T47D (cell line): Measurements from ENCODE around the gene CLCN5.
"Not testable (repeated sequence)": the region's sequence is repeated elsewhere in the genome, so short reads cannot be mapped to it uniquely, and the experiment has no call there.

Experiments used
- DNase-seq, 2 experiments: peaks; one replicate each; pipeline versions ENCODE4 v3.0.0 to v3.0.0-alpha.2; 2011 to 2012; ENCODE audit warnings: low read depth in 1 of 2, low spot score in 1 of 2
- JUND ChIP-seq: IDR thresholded peaks from 2 replicates; pipeline ENCODE4 v1.6.1; 2012; ENCODE audit warnings: low read depth
- in situ Hi-C: cut with HindIII; loops from 2 replicates; pipeline ENCODE4 v1.10.0; 2016; ENCODE audit warnings: low sequenced_read_pairs, low pct_unique_long_range_greater_than_20kb

The CLCN5 gene

GRCh38 chrX:49992853-49993252 is 70.5 kb downstream of the CLCN5 start:
- DNase-seq: no peak
- no peak for TF ChIP-seq JUND
- in situ Hi-C loops: no loop called here

DNA sequence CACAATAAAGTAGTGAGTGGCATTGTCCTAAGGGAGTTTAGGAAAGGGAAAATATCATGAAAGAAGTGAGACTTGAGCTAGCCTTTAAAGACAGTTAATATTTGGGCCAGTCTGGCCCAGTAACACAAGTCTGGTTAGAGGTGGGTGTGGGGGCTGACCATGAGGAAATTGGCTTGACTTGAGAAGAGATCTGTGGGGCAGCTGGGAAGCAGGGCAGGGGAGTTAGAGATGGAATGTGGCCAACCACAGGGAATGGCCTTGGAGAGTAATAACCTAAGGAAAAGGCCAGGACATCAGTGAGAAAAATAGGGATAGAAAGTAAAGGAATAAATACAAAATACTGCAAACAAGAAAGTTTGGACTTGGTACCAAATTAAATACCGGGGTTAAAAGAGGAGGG is 71.3 kb downstream of the CLCN5 start:
- no peak for DNase-seq
- in situ Hi-C loops: no loop called here
- TF ChIP-seq JUND: no peak

GRCh38 chrX:49995107-49995731 is 72.8 kb downstream of the CLCN5 start:
- DNase-seq: no peak
- no peak for TF ChIP-seq JUND
- in situ Hi-C loops: no loop called here

- TF ChIP-seq JUND: no peak
- DNase-seq: no peak
- in situ Hi-C loops: no loop called here
Measured at GRCh38 chrX:49995795-49996455, 73.5 kb downstream of the CLCN5 start.

DNA sequence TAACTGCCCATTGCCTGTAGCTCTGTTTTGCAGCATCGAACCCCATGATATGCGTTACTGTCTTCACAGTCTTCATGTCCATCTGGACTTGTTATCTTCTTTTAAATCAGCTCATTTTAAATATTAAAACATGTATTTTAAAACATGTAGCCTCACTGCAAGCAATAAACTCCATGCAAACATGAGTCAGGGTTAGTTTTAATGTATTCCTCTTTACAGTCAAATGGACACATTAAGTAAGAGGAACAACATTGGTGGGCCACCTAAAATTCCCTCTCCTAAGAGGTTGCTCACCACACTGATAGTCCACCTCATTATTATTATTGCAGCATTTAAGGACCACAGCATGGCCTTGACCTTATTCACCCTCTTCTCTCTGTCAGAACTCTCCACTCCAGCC is 74.1 kb downstream of the CLCN5 start:
- in situ Hi-C loops: no loop called here
- no peak for DNase-seq
- TF ChIP-seq JUND: no peak

- in situ Hi-C loops: no loop called here
Measured at GRCh38 chrX:49999087-49999486, 76.7 kb downstream of the CLCN5 start.

DNA sequence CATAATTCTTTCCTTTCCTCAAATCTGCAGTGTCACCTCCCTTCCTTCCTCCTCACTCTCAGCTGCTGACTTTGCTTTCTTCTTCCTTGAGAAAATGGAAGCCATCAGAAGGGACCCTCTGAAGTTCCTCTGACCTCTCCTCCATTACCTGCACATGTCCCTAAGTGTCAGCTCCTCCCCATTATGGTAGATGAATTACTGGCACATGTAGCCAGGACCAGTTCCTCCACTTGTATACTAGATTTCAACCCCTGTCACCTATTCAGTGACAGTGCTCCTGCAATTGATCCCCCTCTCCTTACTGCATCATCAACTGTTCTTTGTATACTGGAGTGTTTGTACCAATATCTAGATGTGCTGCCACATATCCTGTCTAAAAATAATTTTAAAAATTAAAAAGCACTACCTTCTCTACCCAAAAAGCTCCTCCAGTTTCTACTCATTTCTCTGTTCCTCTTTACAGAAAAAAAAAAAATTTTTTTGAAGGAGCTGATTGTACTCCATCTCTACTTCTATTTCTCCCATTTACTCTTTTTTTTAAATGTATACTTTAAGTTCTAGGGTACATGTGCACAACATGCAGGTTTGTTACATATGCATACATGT is 78.6 kb downstream of the CLCN5 start:
- TF ChIP-seq JUND: no peak
- no peak for DNase-seq
- in situ Hi-C loops: no loop called here

More at GRCh38 chrX:49999087-49999486, 76.7 kb downstream of the CLCN5 start:
- no peak for TF ChIP-seq JUND
- DNase-seq: no peak

DNA sequence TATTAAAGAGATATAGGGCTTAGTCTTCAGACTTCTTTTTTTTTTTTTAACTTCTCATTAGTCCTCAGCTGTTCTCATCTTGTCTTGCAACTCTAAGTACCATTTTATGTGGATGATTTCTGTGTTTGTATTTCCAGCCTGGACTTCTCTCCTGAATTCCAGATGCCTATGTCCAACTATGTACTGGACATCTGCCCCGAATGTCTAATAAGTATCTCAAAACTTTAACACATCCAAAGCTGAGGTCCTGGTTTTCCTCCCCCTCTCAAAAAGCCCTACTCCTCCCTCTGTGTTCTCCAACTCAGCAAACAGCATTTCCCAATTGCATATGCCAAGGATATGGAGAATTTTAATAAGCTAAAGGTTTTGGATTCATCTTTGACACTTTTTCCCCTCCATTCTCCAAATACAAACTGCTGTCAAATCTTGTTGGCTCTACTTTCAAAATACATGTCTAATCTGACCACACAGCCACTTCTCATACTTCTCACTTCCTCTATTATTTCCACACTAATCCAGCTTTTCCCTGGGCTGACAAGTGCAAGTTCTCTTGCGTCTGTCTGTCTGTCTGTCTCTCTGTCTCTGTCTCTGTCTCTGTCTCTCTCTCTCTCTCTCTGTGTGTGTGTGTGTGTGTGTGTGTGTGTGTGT is 79.8 kb downstream of the CLCN5 start:
- in situ Hi-C loops: no loop called here
- no peak for DNase-seq
- TF ChIP-seq JUND: no peak

DNA sequence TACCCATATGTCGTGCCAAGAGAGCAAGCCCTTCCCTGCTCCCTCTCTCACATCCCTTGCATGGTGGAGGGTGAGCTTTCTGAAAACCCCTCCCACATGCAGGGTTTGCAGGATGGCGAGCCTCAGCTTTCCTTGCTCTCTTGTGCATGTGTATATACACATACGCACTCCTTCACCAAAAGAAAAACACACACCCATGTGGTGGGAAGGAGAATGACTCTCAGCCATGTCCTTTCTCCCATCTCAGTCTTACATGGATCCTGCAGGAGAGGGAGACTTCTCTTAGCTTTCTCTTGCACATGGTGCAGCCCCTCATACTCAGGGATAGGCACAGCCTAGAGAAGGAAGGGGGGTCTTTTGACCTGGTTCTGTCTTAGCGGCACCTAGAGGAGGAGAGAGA is 81.1 kb downstream of the CLCN5 start:
- in situ Hi-C loops: no loop called here
- DNase-seq: peak in 1 of 2 experiments; percentile 9
- no peak for TF ChIP-seq JUND

- TF ChIP-seq JUND: no peak
- in situ Hi-C loops: no loop called here
- no peak for DNase-seq
Measured at GRCh38 chrX:50003927-50004326, 81.5 kb downstream of the CLCN5 start.

DNA sequence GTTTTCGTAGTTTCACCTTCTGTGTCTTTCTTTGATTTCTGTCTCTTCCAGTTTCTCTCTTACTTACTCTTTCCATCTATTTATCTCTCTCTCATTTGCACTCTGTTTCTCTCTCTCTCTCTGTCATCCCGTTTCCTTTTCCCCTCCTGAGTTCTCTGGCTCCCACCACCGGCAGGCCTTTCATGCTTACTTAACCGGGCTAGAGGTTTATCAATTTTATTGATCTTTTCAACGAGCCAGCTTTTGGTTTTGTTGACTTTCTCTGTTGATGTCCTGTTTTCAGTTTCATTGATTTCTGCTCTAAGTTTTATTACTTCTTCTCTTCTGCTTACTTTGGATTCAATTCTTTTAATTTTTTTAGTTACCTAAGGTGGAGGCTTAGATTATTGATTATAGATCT is 103.2 kb downstream of the CLCN5 start:
- in situ Hi-C loops, DNase-seq: not testable (repeated sequence)

DNA sequence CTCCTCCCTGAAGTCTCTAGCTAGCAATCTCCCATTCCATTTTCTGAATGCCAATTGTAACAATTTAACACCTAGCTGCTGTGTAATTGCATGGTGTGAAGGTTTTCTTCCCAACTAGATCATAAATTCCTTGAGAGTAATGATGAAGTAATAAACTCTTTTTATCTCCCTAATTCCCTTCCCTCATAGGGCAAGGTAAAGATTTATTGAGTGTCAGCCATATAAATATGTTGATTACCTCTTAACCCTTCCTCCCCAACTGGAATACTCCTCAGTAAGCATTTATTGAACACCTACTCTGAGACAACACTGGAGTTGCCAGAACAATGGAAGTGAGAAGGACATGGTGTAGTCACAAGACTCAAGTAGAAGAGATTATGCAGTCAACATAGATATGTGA is 112.7 kb downstream of the CLCN5 start:
- TF ChIP-seq JUND: no peak
- in situ Hi-C loops: no loop called here
- no peak for DNase-seq

DNA sequence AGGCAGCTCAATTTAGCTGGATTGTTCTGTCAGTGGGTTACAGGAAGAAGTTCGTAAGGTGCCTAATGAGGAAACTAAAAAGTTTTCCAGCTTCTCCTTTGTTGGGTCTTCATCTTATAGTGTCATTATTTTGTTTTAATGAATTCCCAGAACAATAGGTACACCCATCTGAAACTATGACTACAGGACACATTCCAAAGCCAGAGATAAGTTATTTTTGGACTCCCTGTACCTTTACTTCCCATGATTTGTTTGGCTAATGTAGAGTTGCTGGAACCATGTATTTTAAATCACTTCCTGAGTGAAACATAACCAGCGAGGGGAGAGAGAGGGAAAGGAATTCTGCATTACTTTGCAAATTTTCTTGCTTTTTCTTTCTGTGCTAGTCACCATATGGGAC is 114.0 kb downstream of the CLCN5 start:
- DNase-seq: no peak
- no peak for TF ChIP-seq JUND
- in situ Hi-C loops: no loop called here

DNA sequence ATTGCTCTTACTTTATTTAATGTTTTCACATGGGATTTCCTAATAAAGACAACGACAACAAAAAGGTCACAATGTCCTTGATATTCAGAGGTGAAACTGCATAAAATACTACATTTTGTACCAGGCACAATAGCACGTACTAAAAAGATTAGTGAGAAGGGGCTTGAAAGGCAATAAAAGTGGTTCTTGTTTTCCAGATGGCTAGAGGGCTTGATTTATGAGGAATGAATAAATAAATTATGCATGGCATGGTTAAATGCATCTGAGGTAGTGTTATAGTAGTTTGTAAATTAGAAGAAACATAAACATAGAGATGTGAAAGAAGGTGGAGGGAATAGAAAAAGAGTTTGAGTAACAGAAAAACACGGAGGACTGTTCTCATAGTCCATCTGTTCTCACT is 123.4 kb downstream of the CLCN5 start:
- in situ Hi-C loops: no loop called here
- no peak for TF ChIP-seq JUND
- no peak for DNase-seq
